ENCODE data around the gene ANAPC15. TPM values are rescaled to one million over a fixed set of nuclear protein-coding genes. Genes with fewer than 3 reads are reported as not detected.

The ANAPC15 gene
- total and polyA plus RNA-seq, 2 of the 13 experiments (the other 11 are each of a cell fraction or from before 2014, with no cell fraction given), result 18.8 to 25.7 TPM

DNA sequence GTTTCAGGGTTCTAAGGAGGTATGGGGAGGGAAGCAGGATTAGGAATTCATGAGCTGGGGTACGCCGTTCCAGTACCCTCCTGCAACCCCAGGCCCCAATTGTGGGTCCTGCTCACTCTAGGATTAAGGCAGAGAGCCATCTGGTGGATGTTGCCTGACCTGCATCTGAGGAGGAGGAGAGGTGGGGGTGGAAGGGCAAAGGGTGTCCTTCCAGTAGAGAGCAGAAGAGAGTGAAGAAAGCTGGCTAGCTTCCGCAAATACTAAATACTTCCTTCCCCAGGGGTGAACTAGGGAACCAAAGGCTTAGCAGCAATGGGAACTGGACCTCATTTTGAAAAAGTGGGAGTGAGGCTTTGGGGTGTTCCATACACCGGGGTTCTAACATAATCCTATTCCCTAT, 21.2 kb downstream of the ANAPC15 start (continued):
- TF ChIP-seq, protein P1, sequence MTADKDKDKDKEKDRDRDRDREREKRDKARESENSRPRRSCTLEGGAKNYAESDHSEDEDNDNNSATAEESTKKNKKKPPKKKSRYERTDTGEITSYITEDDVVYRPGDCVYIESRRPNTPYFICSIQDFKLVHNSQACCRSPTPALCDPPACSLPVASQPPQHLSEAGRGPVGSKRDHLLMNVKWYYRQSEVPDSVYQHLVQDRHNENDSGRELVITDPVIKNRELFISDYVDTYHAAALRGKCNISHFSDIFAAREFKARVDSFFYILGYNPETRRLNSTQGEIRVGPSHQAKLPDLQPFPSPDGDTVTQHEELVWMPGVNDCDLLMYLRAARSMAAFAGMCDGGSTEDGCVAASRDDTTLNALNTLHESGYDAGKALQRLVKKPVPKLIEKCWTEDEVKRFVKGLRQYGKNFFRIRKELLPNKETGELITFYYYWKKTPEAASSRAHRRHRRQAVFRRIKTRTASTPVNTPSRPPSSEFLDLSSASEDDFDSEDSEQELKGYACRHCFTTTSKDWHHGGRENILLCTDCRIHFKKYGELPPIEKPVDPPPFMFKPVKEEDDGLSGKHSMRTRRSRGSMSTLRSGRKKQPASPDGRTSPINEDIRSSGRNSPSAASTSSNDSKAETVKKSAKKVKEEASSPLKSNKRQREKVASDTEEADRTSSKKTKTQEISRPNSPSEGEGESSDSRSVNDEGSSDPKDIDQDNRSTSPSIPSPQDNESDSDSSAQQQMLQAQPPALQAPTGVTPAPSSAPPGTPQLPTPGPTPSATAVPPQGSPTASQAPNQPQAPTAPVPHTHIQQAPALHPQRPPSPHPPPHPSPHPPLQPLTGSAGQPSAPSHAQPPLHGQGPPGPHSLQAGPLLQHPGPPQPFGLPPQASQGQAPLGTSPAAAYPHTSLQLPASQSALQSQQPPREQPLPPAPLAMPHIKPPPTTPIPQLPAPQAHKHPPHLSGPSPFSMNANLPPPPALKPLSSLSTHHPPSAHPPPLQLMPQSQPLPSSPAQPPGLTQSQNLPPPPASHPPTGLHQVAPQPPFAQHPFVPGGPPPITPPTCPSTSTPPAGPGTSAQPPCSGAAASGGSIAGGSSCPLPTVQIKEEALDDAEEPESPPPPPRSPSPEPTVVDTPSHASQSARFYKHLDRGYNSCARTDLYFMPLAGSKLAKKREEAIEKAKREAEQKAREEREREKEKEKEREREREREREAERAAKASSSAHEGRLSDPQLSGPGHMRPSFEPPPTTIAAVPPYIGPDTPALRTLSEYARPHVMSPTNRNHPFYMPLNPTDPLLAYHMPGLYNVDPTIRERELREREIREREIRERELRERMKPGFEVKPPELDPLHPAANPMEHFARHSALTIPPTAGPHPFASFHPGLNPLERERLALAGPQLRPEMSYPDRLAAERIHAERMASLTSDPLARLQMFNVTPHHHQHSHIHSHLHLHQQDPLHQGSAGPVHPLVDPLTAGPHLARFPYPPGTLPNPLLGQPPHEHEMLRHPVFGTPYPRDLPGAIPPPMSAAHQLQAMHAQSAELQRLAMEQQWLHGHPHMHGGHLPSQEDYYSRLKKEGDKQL (CRISPR knock-in tag; IDR thresholded peaks at IDR 0.05; ENCODE audit: low read depth), result no peak
- TF ChIP-seq, protein P2, sequence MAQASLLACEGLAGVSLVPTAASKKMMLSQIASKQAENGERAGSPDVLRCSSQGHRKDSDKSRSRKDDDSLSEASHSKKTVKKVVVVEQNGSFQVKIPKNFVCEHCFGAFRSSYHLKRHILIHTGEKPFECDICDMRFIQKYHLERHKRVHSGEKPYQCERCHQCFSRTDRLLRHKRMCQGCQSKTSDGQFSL (CRISPR knock-in tag; IDR thresholded peaks at IDR 0.05), result no peak
- TF ChIP-seq, protein P3, sequence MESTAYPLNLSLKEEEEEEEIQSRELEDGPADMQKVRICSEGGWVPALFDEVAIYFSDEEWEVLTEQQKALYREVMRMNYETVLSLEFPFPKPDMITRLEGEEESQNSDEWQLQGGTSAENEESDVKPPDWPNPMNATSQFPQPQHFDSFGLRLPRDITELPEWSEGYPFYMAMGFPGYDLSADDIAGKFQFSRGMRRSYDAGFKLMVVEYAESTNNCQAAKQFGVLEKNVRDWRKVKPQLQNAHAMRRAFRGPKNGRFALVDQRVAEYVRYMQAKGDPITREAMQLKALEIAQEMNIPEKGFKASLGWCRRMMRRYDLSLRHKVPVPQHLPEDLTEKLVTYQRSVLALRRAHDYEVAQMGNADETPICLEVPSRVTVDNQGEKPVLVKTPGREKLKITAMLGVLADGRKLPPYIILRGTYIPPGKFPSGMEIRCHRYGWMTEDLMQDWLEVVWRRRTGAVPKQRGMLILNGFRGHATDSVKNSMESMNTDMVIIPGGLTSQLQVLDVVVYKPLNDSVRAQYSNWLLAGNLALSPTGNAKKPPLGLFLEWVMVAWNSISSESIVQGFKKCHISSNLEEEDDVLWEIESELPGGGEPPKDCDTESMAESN (CRISPR knock-in tag; conservative IDR thresholded peaks at IDR 0.05), result no peak; the same call in 1 of the 2 replicates
- TF ChIP-seq, protein P4, sequence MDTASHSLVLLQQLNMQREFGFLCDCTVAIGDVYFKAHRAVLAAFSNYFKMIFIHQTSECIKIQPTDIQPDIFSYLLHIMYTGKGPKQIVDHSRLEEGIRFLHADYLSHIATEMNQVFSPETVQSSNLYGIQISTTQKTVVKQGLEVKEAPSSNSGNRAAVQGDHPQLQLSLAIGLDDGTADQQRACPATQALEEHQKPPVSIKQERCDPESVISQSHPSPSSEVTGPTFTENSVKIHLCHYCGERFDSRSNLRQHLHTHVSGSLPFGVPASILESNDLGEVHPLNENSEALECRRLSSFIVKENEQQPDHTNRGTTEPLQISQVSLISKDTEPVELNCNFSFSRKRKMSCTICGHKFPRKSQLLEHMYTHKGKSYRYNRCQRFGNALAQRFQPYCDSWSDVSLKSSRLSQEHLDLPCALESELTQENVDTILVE (CRISPR knock-in tag; IDR thresholded peaks at IDR 0.05), result no peak
- TF ChIP-seq NCOA2 (CRISPR knock-in tag; IDR thresholded peaks at IDR 0.05) (no peak), ARID2 (CRISPR knock-in tag; IDR thresholded peaks at IDR 0.05; ENCODE audit: borderline replicate concordance) (no peak), FIP1L1 (IDR thresholded peaks at IDR 0.05; ENCODE audit: borderline replicate concordance, insufficient read depth, low read depth, low read length) (no peak), MIER3 (CRISPR knock-in tag; IDR thresholded peaks at IDR 0.05; ENCODE audit: borderline replicate concordance) (no peak)
- TF ChIP-seq, protein P5, sequence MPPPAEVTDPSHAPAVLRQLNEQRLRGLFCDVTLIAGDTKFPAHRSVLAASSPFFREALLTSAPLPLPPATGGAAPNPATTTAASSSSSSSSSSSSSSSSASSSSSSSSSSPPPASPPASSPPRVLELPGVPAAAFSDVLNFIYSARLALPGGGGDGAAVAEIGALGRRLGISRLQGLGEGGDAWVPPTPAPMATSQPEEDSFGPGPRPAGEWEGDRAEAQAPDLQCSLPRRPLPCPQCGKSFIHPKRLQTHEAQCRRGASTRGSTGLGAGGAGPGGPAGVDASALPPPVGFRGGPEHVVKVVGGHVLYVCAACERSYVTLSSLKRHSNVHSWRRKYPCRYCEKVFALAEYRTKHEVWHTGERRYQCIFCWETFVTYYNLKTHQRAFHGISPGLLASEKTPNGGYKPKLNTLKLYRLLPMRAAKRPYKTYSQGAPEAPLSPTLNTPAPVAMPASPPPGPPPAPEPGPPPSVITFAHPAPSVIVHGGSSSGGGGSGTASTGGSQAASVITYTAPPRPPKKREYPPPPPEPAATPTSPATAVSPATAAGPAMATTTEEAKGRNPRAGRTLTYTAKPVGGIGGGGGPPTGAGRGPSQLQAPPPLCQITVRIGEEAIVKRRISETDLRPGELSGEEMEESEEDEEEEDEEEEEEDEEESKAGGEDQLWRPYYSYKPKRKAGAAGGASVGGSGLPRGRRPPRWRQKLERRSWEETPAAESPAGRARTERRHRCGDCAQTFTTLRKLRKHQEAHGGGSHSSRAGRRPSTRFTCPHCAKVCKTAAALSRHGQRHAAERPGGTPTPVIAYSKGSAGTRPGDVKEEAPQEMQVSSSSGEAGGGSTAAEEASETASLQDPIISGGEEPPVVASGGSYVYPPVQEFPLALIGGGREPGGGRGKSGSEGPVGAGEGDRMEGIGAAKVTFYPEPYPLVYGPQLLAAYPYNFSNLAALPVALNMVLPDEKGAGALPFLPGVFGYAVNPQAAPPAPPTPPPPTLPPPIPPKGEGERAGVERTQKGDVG (CRISPR knock-in tag; IDR thresholded peaks at IDR 0.05; ENCODE audit: borderline replicate concordance), result no peak
- TF ChIP-seq, protein P6, sequence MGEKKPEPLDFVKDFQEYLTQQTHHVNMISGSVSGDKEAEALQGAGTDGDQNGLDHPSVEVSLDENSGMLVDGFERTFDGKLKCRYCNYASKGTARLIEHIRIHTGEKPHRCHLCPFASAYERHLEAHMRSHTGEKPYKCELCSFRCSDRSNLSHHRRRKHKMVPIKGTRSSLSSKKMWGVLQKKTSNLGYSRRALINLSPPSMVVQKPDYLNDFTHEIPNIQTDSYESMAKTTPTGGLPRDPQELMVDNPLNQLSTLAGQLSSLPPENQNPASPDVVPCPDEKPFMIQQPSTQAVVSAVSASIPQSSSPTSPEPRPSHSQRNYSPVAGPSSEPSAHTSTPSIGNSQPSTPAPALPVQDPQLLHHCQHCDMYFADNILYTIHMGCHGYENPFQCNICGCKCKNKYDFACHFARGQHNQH (CRISPR knock-in tag; IDR thresholded peaks at IDR 0.05), result peak; percentile 33; the same call in 1 of the 2 replicates
- TF ChIP-seq, protein P7, sequence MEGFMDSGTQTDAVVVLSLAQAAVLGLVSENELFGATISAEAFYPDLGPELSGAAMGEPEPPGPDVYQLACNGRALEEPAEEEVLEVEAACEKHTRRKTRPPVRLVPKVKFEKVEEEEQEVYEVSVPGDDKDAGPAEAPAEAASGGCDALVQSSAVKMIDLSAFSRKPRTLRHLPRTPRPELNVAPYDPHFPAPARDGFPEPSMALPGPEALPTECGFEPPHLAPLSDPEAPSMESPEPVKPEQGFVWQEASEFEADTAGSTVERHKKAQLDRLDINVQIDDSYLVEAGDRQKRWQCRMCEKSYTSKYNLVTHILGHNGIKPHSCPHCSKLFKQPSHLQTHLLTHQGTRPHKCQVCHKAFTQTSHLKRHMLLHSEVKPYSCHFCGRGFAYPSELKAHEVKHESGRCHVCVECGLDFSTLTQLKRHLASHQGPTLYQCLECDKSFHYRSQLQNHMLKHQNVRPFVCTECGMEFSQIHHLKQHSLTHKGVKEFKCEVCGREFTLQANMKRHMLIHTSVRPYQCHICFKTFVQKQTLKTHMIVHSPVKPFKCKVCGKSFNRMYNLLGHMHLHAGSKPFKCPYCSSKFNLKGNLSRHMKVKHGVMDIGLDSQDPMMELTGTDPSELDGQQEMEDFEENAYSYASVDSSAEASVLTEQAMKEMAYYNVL (CRISPR knock-in tag; IDR thresholded peaks at IDR 0.05; ENCODE audit: borderline replicate concordance), result no peak
